Activated CD4-positive, alpha-beta memory T cell treated with anti-CD3 and anti-CD28 coated beads for 36 hours (primary cell): ENCODE results near the gene LSMEM2. TPM values are rescaled to one million over a fixed set of nuclear protein-coding genes. Genes with fewer than 3 reads are reported as not detected.

ENCODE experiments used
- CTCF ChIA-PET: fragments of 350-600 bp; sonication (Branson Sonifier 250); formaldehyde crosslinking; loops from one replicate; lab custom pipeline; 2021; ENCODE audit warnings: antibody characterized with exemption, inconsistent platforms; lab: Charles Lee
- POLR2A ChIA-PET: fragments of 350-600 bp; sonication (Branson Sonifier 250); formaldehyde crosslinking; loops from one replicate; lab custom pipeline; 2021; ENCODE audit warnings: antibody characterized with exemption; lab: Charles Lee
- DNase-seq: peaks from one replicate; pipeline ENCODE4 v3.0.0-alpha.2; 2020
- H3K27ac Mint-ChIP-seq: one replicate; pipeline ENCODE4 v1.8.0; 2021; ENCODE audit warnings: mixed read lengths
- H3K27me3 Mint-ChIP-seq: one replicate; pipeline ENCODE4 v1.8.0; 2021; ENCODE audit warnings: mixed read lengths
- H3K36me3 Mint-ChIP-seq: one replicate; pipeline ENCODE4 v1.8.0; 2021; ENCODE audit warnings: mixed read lengths
- H3K4me1 Mint-ChIP-seq: one replicate; pipeline ENCODE4 v1.8.0; 2021; ENCODE audit warnings: low read depth, mixed read lengths
- H3K4me3 Mint-ChIP-seq: one replicate; pipeline ENCODE4 v1.8.0; 2021; ENCODE audit warnings: mild to moderate bottlenecking, mixed read lengths
- H3K9me3 Mint-ChIP-seq: one replicate; pipeline ENCODE4 v1.8.0; 2021; ENCODE audit warnings: mixed read lengths
- intact Hi-C: fragments of 100-400 bp; cut with micrococcal nuclease; formaldehyde crosslinking; loops from one replicate; pipeline ENCODE4 v1.15.1; 2023
- total RNA-seq, 2 experiments: library from RNA; stranded (reverse); gene quantifications; one replicate each; pipeline ENCODE4 v1.2.3, GENCODE V29; 2021

Gene LSMEM2
- total RNA-seq, 2 experiments from 2014 or later, result not detected

- POLR2A ChIA-PET, result interaction anchor here (0.6 to 1.8 kb wide), 4 partner anchors 10 to 26 kb away, joined by 3 to 10 read pairs (median 4); partner anchors contain the start of genes HYAL3 and NAA80
- no peak overlapping the region for H3K4me3 Mint-ChIP-seq
- intact Hi-C loops, result loop anchor here (1.0 kb wide), 1 partner anchor 50 kb away; no protein-coding TSS in a partner anchor
- H3K36me3 Mint-ChIP-seq, result peaks cover 2% of the 10 kb centered on the region
- H3K27ac Mint-ChIP-seq, result no peak overlapping the region
- H3K9me3 Mint-ChIP-seq, result no peaks in the 10 kb centered on the region
- DNase-seq, result peak; percentile 70
- CTCF ChIA-PET, result interaction anchor here (0.6 to 4.9 kb wide), 21 partner anchors 11 to 204 kb away, joined by 3 to 30 read pairs (median 5); partner anchors contain the start of genes CYB561D2, HYAL1, HYAL3 and IFRD2
- H3K4me1 Mint-ChIP-seq, result peaks cover 32% of the 10 kb centered on the region
- H3K27me3 Mint-ChIP-seq, result no peaks in the 10 kb centered on the region
These were observed 45.6 kb downstream of the LSMEM2 start for GRCh38 chr3:50324351-50325112.

DNA sequence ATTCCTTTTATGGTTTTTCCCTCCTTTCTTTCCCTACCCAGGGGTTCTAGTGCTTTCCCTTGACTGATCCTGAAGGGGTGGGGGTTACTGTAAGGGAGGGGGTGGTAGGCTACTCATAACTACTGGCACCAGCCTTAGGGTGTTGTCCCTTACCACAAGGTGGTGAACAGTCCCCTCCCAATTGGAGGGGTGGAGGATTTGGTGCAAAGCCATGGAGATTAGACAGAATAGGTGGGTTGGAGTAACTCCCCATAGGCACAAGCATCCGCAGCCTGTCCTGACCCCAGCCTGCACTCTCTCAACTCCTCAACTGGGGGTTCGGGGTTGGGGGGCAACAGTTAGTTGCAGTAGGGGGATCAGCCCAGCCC lies 46.2 kb downstream of the LSMEM2 start:
- H3K27ac Mint-ChIP-seq, result no peak overlapping the region
- no peak overlapping the region for H3K4me3 Mint-ChIP-seq
- no peak for DNase-seq
- POLR2A ChIA-PET, result interaction anchor here (1.6 to 1.8 kb wide), 2 partner anchors 12 to 26 kb away, joined by 5 to 10 read pairs; partner anchors contain the start of genes HYAL3 and NAA80
- intact Hi-C loops, result no loop called here
- no peaks in the 10 kb centered on the region for H3K9me3 Mint-ChIP-seq
- CTCF ChIA-PET, result interaction anchor here (0.6 to 4.9 kb wide), 10 partner anchors 10 to 83 kb away, joined by 3 to 30 read pairs (median 12); partner anchors contain the start of genes CYB561D2, HYAL3, IFRD2 and LSMEM2
- H3K4me1 Mint-ChIP-seq, result peaks cover 27% of the 10 kb centered on the region
- no peaks in the 10 kb centered on the region for H3K27me3 Mint-ChIP-seq
- H3K36me3 Mint-ChIP-seq, result peaks cover 2% of the 10 kb centered on the region

DNA sequence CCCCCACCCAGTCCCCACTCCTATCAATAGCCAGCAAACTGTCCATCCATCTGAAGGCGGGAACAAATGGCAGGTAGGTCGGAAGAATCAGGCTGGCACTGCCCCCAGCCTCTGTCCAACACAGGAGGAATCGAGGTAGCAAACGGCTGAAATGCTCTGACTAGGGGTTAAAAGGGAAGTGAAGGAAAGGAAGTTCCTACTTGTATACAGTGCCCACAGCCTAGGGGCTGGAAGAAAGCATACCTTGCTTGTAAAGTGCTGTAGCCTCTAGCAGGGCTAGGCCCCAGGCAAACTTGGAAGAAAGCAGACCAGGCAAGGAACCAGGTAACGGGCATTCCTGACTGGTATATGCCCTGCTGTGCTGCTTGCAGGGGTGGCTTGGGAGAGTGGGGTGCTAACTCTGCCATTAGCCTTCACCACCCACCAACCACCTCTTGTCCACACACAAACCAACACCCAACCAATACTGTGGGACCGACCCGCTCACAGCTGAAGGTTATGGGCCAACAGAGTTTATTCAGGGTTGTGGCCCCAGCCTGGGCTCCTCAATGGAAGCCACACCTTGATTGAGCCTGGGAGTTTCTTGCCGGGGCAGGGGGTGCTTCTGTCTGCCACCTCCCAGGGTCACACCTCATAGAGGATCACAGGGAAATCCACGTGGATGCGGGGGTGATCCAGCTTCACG lies 46.8 kb downstream of the LSMEM2 start:
- H3K4me1 Mint-ChIP-seq, result peaks cover 23% of the 10 kb centered on the region
- peaks cover 5% of the 10 kb centered on the region for H3K36me3 Mint-ChIP-seq
- no peaks in the 10 kb centered on the region for H3K9me3 Mint-ChIP-seq
- no peak for DNase-seq
- ChIA-PET CTCF (interaction anchor here (0.8 to 4.9 kb wide), 7 partner anchors 9 to 33 kb away, joined by 3 to 30 read pairs (median 8); partner anchors contain the start of genes HYAL3, IFRD2, NAA80 and RASSF1), POLR2A (no interaction called here)
- H3K4me3 Mint-ChIP-seq, result no peak overlapping the region
- H3K27ac Mint-ChIP-seq, result no peak overlapping the region
- intact Hi-C loops, result no loop called here
- no peaks in the 10 kb centered on the region for H3K27me3 Mint-ChIP-seq

DNA sequence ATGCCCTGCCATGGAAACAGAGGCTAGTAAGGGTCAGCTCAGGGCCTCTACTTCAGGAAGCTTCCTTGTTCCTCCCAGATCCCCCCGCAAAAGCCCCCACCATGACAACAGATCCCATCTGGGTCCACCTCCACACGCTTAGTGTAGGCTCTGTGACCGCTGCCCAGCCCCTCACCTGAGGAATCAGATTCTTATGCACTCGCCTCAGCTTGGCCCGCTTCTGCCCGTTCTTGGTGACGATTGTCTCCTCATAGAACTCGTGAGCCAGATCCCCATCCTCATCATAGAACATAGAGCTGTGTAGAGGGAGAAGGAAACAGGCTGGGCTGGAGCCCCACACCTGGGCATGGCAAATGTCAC lies 47.3 kb downstream of the LSMEM2 start:
- intact Hi-C loops, result no loop called here

DNA sequence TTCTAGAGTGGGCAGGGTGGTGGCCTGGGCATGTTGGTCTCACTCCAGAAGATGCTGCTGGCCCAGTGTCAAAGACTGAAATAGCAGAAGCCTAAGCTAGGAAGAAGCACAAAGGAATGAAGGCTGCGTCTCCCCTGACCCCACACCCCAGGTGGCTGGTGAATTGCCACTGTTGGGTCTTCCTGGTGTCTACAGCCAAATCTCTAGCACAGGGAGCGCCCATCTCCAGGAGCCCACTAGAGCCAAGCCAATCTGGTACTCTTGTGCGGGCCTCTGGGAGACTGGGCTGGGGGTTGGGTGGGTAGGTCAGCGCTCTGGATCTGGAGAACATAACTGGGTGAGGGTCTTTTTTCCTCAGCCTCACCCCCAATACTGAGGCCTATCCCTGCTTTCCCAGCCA lies 48.2 kb downstream of the LSMEM2 start:
- Mint-ChIP-seq H3K27me3 (no peaks in the 10 kb centered on the region), H3K36me3 (peaks cover 14% of the 10 kb centered on the region), H3K9me3 (no peaks in the 10 kb centered on the region), H3K4me1 (peaks cover 23% of the 10 kb centered on the region), H3K27ac (no peak overlapping the region), H3K4me3 (peak overlapping the region; percentile 89)
- ChIA-PET CTCF (interaction anchor here (1.0 to 4.9 kb wide), 3 partner anchors 29 to 81 kb away, joined by 3 to 30 read pairs (median 10); partner anchors contain the start of genes HYAL3, LSMEM2 and NAA80), POLR2A (interaction anchor here (1.0 to 2.6 kb wide), 5 partner anchors 9 to 35 kb away, joined by 3 to 36 read pairs (median 8); partner anchors contain the start of genes CYB561D2, IFRD2, NPRL2 and RASSF1)
- no peak for DNase-seq
- intact Hi-C loops, result no loop called here

More for the DNA sequence above, 47.3 kb downstream of the LSMEM2 start:
- Mint-ChIP-seq H3K4me3 (peak overlapping the region; percentile 16), H3K27me3 (no peaks in the 10 kb centered on the region), H3K36me3 (peaks cover 11% of the 10 kb centered on the region), H3K4me1 (peaks cover 23% of the 10 kb centered on the region), H3K27ac (no peak overlapping the region), H3K9me3 (no peaks in the 10 kb centered on the region)
- ChIA-PET POLR2A (no interaction called here), CTCF (interaction anchor here (0.8 to 4.9 kb wide), 5 partner anchors 9 to 34 kb away, joined by 3 to 30 read pairs (median 6); partner anchors contain the start of genes HYAL3, IFRD2, NAA80 and RASSF1)
- DNase-seq, result no peak

DNA sequence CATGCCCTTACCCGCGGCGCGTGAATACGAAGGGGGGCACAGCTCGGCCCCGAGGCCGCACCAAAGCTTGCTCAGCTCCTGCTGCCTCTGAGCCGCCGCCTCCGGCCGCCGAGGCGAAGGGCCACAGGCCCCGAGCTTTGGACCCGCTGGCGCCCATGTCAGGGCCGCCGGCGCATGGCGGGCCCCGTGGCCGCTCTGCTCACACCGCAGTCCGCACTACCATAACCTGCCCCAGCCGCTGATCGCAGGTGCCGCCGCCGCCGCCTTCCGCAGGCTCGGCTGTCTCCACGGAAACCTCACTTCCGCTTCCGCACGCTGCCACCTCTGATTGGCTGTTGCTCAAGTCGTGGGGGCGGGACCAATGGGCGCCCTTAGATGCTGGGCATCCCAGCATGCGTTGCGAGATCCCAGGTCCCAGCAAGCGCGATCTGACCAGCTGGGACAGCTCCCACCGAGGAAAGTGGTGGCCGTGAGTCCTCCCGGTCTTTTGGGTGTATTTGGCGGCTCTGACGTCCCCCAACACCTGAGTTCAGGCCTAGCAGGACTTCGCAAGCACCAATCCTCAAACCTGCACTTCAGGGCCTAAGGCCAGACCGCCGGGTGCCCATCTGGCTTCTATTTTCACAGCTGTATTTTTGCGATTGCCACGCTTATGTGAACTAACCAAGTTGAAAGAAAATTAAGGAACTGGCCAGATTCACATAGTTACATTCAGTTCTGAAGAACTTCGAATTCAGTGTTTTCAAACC lies 49.2 kb downstream of the LSMEM2 start, which contains the start of gene TUSC2:
TUSC2 (minus strand) TSS at position 281 of the 749 bp plus-strand sequence; CDS start at position 157, 124 bp downstream.
- Mint-ChIP-seq H3K27me3 (no peaks in the 10 kb centered on the region), H3K4me3 (peak within 1 kb of the TSS; percentile 89), H3K36me3 (peaks cover 18% of the 10 kb centered on the region), H3K27ac (peak within 1 kb of the TSS; percentile 64), H3K4me1 (peaks cover 23% of the 10 kb centered on the region), H3K9me3 (no peaks in the 10 kb centered on the region)
- peak; percentile 98 for DNase-seq
- intact Hi-C loops, result loop anchor here (1.0 to 2.0 kb wide), 3 partner anchors 9 to 36 kb away; partner anchors contain the start of genes HYAL3, IFRD2 and NAA80
- CTCF ChIA-PET, result interaction anchor here (0.6 to 4.9 kb wide), 8 partner anchors 9 to 102 kb away, joined by 3 to 30 read pairs (median 4); partner anchors contain the start of genes HYAL3, LSMEM2 and NAA80
- POLR2A ChIA-PET, result interaction anchor here (1.0 to 2.6 kb wide), 7 partner anchors 9 to 36 kb away, joined by 3 to 36 read pairs (median 7); partner anchors contain the start of genes CYB561D2, HYAL3, IFRD2 and NAA80

- ChIA-PET POLR2A (interaction anchor here (0.7 kb wide), 1 partner anchor 84 kb away, joined by 3 read pairs; no protein-coding TSS in a partner anchor), CTCF (no interaction called here)
- no peak overlapping the region for H3K27ac Mint-ChIP-seq
- no peak for DNase-seq
- H3K4me1 Mint-ChIP-seq, result peaks cover 42% of the 10 kb centered on the region
- no peaks in the 10 kb centered on the region for H3K9me3 Mint-ChIP-seq
- H3K36me3 Mint-ChIP-seq, result peaks cover 29% of the 10 kb centered on the region
- intact Hi-C loops, result no loop called here
- H3K27me3 Mint-ChIP-seq, result no peaks in the 10 kb centered on the region
- no peak overlapping the region for H3K4me3 Mint-ChIP-seq
These were observed 51.4 kb downstream of the LSMEM2 start for GRCh38 chr3:50330330-50330729.

DNA sequence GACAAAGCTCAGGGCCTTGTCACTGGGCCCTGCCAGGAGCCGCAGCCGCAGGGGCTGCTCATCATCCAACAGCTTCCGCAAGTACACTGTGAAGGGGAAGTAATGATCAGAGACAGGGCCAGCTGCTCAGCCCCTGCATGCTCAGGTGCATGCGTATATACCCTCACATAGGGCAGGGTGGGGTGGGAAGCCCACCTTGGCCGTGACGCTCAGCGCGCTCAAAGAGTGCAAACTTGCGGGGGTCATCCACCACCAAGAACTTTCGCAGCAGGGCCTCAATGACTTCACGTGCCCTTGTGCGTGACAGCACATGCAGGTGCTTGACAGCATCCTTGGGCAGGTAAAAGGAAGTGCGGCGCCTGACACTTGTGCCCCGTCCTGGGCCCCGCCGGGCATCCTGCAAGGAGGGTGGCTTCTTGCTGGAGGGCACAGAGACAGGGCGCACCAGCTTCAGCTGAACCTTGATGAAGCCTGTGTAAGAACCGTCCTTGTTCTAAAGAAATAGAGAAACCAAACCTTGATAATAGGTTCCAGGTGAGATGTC lies 52.5 kb downstream of the LSMEM2 start:
- peaks cover 50% of the 10 kb centered on the region for H3K4me1 Mint-ChIP-seq
- H3K27ac Mint-ChIP-seq, result no peak overlapping the region
- DNase-seq, result no peak
- H3K9me3 Mint-ChIP-seq, result no peaks in the 10 kb centered on the region
- POLR2A ChIA-PET, result no interaction called here
- CTCF ChIA-PET, result interaction anchor here (0.6 to 1.6 kb wide), 3 partner anchors 10 to 67 kb away, joined by 3 to 6 read pairs (median 4); no protein-coding TSS in a partner anchor
- peaks cover 35% of the 10 kb centered on the region for H3K36me3 Mint-ChIP-seq
- H3K27me3 Mint-ChIP-seq, result no peaks in the 10 kb centered on the region
- H3K4me3 Mint-ChIP-seq, result no peak overlapping the region
- intact Hi-C loops, result no loop called here

DNA sequence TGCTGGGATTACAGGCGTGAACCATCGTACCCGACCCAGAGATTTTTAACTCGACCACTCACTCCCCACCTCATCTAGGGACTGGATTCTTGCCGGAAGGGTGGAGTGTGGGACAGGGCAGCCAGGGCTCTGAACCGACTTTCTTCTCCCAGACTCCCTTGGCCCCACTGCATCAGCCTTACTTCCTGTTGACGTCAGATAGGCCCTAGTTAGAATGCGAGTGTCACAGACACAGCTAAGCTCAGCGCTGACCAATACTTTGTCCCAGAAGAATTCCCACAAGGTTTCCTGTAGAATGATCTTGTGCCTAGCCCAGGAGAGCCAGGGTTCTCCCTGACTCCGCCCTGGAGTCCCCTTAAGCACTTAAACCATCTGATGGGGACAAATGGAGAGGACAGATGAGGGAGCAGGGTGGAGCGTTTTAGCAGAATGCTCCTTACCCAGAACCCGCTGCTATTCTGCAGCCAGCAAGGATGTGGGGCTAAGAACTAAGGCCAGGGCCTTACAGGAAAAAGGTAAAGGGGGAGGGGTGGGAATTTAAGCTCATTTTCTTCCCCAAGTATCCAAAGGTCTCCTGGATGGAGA lies 54.9 kb downstream of the LSMEM2 start:
- POLR2A ChIA-PET, result interaction anchor here (1.1 to 1.2 kb wide), 2 partner anchors 10 to 12 kb away, joined by 3 read pairs; no protein-coding TSS in a partner anchor

More for the DNA sequence above, 54.9 kb downstream of the LSMEM2 start:
- peak overlapping the region; percentile 81 for H3K27ac Mint-ChIP-seq
- CTCF ChIA-PET, result interaction anchor here (0.7 to 2.4 kb wide), 4 partner anchors 10 to 19 kb away, joined by 3 to 16 read pairs (median 4); no protein-coding TSS in a partner anchor
- peaks cover 40% of the 10 kb centered on the region for H3K4me1 Mint-ChIP-seq
- H3K36me3 Mint-ChIP-seq, result peaks cover 49% of the 10 kb centered on the region
- intact Hi-C loops, result no loop called here
- peak overlapping the region; percentile 52 for H3K4me3 Mint-ChIP-seq
- H3K27me3 Mint-ChIP-seq, result no peaks in the 10 kb centered on the region
- DNase-seq, result no peak
- H3K9me3 Mint-ChIP-seq, result no peaks in the 10 kb centered on the region
